Hematopoietic multipotent progenitor cell treated with erythropoietin and hydrocortisone succinate and interleukin-3 and kit ligand, for 4 days (in vitro differentiated cells): ENCODE data around the gene ZFYVE27.
A peak's percentile ranks its signal among the peaks of the same experiment; 100 is the strongest.

Source experiments
- DNase-seq: peaks from one replicate; pipeline ENCODE4 v3.0.0-alpha.2; 2015

The ZFYVE27 gene

DNA sequence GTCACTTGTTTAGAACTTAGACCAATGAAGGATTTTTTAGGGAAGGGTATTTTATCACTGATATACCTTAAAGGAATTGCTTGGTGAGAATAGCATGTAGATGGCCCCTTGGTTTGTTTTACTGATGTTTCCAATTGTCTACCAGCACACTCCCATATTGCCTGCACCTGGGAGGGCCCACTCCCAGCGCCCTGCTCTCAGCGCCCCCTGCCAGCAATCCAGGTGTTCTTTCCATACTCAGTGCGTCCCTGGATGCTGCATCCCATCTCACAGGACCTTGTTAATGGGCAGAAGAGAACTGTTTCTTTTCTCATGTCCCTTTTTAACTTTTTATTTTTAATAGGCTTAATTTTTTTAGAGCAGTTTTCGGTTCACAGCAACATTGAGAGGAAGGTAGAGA lies 59.0 kb downstream of the ZFYVE27 start:
- no peak for DNase-seq

- peak; percentile 48 for DNase-seq
Observed at GRCh38 chr10:97796651-97797050, 59.7 kb downstream of the ZFYVE27 start.

- no peak for DNase-seq
Observed at GRCh38 chr10:97798958-97799610, 62.2 kb downstream of the ZFYVE27 start.

- no peak for DNase-seq
Observed at GRCh38 chr10:97800474-97800873, 63.5 kb downstream of the ZFYVE27 start.

DNA sequence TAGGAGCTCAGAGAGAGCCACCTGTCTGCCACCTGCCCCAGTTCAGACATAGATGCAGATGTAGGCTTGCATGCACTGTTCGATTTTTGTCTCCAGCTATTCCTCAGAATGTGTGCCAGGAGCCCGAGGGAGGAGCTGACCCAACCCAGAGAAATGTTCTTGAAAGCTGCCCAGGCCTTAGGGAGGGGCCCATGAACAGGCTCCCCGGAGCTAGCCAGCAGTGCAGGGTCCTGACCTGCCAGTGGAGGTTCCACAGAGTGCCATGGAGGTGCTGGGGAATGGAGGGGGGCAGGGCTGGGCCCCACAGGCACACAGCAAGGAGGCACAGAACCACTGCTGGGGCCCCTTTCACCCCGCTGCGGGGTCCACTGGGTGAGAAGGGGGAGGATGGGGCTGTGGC lies 64.5 kb downstream of the ZFYVE27 start:
- DNase-seq: no peak

GRCh38 chr10:97805096-97805884 lies 68.4 kb downstream of the ZFYVE27 start:
- DNase-seq: no peak

DNA sequence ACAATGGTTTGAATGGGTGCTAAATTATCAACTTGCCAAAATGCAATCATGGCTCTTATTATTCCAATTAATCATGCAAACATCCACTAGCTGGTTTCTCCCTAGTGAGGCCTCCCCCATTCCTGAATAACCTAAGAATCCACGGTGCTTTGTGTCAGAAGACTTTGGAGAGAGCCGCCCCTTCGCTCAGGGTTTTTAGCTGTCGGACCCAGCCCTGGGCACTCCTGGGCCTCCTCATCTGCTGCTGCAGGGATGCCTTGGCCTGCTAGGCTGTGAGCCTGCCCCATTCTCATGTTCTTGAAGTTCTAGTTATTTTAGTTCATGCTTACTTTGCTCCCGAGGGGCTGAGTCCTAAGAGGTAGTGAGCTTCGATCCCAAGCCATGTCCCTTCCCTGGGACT lies 69.0 kb downstream of the ZFYVE27 start:
- DNase-seq: no peak

DNA sequence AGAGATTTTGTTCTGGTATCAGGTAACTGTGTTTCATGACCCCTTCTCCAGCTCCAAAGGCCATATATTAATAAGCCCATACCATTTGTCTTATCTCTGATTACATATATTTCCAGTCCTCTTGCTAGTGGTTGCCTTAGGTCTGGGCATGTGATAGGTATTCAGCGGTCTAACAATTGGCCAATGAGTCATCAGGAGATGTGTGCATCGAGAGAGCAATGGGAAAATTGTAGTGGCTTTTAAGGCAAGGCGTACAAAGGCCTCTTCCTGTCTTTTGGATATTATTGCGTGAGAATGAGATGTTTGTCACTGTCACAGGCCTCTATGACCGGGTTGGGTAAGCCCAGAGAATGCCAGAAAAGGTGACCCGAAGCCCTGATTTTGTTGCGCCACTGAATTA lies 73.5 kb downstream of the ZFYVE27 start:
- no peak for DNase-seq
